Natural killer cell (primary cell): ENCODE data around the gene F8A2. TPM values are rescaled to one million over a fixed set of nuclear protein-coding genes. Genes with fewer than 3 reads are reported as not detected.
"Not testable (repeated sequence)": the region's sequence is repeated elsewhere in the genome, so short reads cannot be mapped to it uniquely, and the experiment has no call there.

Source experiments
- ATAC-seq, 3 donors: fragments of 150-1000 bp in 2 of 3; fragments of 200-7000 bp in 1 of 3; cut with Tn5 transposase; 1 replicate in 1 of 3; 2 replicates in 2 of 3; pipeline ENCODE4 v1.10.0; 2021; ENCODE audit warnings: mild to moderate bottlenecking in 2 of 3, moderate library complexity in 2 of 3
- DNase-seq, 2 donors: peaks; one replicate each; pipeline versions ENCODE4 v3.0.0 to v3.0.0-alpha.2; 2013 to 2021; ENCODE audit warnings: mixed read lengths in 1 of 2
- H3K27ac ChIP-seq: one replicate; pipeline ENCODE4 v1.5.1; 2013; ENCODE audit warnings: mild to moderate bottlenecking, low read length
- H3K27me3 ChIP-seq: one replicate; pipeline ENCODE4 v1.6.1; 2013; ENCODE audit warnings: low read length; ENCODE audit not compliant: control insufficient read depth, insufficient read depth
- H3K36me3 ChIP-seq: one replicate; pipeline ENCODE4 v1.6.1; 2013; ENCODE audit warnings: low read length; ENCODE audit not compliant: control insufficient read depth, insufficient read depth
- H3K4me1 ChIP-seq: one replicate; pipeline ENCODE4 v1.6.1; 2013; ENCODE audit warnings: low read length; ENCODE audit not compliant: control insufficient read depth, insufficient read depth
- H3K4me3 ChIP-seq: one replicate; pipeline ENCODE4 v1.5.1; 2013; ENCODE audit warnings: low read length
- H3K9me3 ChIP-seq: one replicate; pipeline ENCODE4 v1.6.1; 2013; ENCODE audit warnings: low read length; ENCODE audit not compliant: control insufficient read depth, insufficient read depth
- H3K27ac Mint-ChIP-seq, 2 donors: one replicate each; pipeline ENCODE4 v1.8.0; 2022; ENCODE audit warnings: mild to moderate bottlenecking in 2 of 2, mixed read lengths in 2 of 2, moderate library complexity in 1 of 2
- H3K27me3 Mint-ChIP-seq, 2 donors: one replicate each; pipeline ENCODE4 v1.8.0; 2022; ENCODE audit warnings: low read depth in 2 of 2, mixed read lengths in 2 of 2
- H3K36me3 Mint-ChIP-seq: one replicate; pipeline ENCODE4 v1.8.0; 2022; ENCODE audit warnings: mixed read lengths
- H3K4me1 Mint-ChIP-seq, 2 donors: one replicate each; pipeline ENCODE4 v1.8.0; 2022; ENCODE audit warnings: mixed read lengths in 2 of 2
- H3K4me3 Mint-ChIP-seq: one replicate; pipeline ENCODE4 v1.8.0; 2022; ENCODE audit warnings: mild to moderate bottlenecking, moderate library complexity, mixed read lengths
- H3K9me3 Mint-ChIP-seq, 2 donors: one replicate each; pipeline ENCODE4 v1.8.0; 2022; ENCODE audit warnings: mixed read lengths in 2 of 2
- WGBS: methylation state at CpG from one replicate; pipeline ENCODE4 v1.1.7; 2013; ENCODE audit warnings: missing lambda C conversion rate; ENCODE audit not compliant: insufficient coverage; 5-methylcytosine and 5-hydroxymethylcytosine counted together
- intact Hi-C: fragments of 100-400 bp; cut with micrococcal nuclease; formaldehyde crosslinking; loops from one replicate; pipeline ENCODE4 v1.14.2; 2022
- total RNA-seq, 4 donors: library from RNA; stranded (reverse); fragments of 120-200 nt in 1 of 4; gene quantifications; one replicate each; pipeline versions ENCODE4 v1.2.3 to v1.2.4, GENCODE V29; 2013 to 2022
- TF ChIP-seq, protein P1 (sequence below): fragments of 200-600 bp; IDR thresholded peaks from one replicate; pipeline ENCODE4 v1.8.0; 2022; ENCODE audit warnings: antibody characterized with exemption

Gene F8A2
- not detected for total RNA-seq
- total RNA-seq (2013) = not detected

DNA sequence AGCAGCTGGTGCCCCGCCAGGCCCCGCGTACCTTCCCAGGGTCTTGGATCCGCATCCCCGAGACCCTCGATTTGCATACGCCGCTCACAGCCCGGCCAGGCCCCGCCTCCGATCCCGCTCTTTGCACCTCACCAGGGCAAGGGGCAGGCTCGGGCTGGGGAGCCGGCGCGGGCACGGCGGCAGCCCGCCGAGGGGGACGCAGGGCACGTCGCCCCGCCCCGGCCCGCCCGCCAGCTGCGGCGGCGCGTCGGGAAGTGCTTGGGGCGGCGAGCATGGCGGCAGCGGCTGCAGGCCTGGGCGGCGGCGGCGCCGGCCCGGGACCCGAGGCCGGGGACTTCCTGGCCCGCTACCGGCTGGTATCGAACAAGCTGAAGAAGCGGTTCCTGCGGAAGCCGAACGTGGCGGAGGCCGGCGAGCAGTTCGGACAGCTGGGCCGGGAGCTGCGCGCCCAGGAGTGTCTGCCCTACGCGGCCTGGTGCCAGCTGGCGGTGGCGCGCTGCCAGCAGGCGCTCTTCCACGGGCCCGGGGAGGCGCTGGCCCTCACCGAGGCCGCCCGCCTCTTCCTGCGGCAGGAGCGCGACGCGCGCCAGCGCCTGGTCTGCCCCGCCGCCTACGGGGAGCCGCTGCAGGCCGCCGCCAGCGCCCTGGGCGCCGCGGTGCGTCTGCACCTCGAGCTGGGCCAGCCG lies at the start of gene F8A2:
F8A2 (plus strand) TSS at position 253 of the 686 bp plus-strand sequence; CDS start at position 273, 20 bp downstream.
- DNase-seq, H3K4me1 Mint-ChIP-seq, H3K27ac ChIP-seq, intact Hi-C loops, H3K4me3 Mint-ChIP-seq, H3K36me3 ChIP-seq, H3K27me3 Mint-ChIP-seq, H3K9me3 Mint-ChIP-seq, H3K27ac Mint-ChIP-seq, H3K9me3 ChIP-seq, H3K4me3 ChIP-seq, H3K4me1 ChIP-seq, H3K36me3 Mint-ChIP-seq, H3K27me3 ChIP-seq: not testable (repeated sequence)
- no CpG with 5 or more reads among the region's 90 CpGs for WGBS
- peak; percentile 70 to 81 (median 70) for ATAC-seq

DNA sequence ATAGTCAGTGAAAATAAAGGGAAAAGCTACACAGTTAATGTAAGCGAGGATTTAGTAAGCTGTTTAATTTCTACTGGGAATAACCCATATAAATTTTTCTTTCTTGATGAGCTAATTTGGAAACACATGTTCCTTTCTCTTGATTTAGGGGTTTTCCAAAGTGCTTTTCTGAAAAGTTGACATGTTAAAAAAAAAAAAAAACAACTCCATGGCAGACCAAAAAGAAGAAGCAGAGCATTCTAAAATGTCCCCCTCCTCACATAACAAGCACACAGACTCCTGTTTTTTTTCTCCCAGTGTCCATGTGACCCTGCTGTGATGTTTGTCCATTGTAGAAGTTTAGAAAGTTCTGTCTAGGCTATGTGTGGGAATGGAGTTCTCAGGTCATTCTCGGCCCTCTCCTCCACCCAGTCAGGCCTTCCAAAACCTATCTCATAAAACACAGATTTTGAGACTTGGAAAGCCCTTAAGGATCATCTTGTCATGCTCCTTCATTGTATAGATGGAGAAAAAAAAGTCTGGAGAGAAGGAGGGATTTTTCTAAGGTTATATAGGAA lies 48.3 kb upstream of the F8A2 start:
- Mint-ChIP-seq H3K4me3 (no peak overlapping the region), H3K9me3 (no peaks in the 10 kb centered on the region), H3K36me3 (no peaks in the 10 kb centered on the region), H3K4me1 (no peaks in the 10 kb centered on the region), H3K27me3 (peaks cover 8 to 12% of the 10 kb centered on the region in 2 donors), H3K27ac (no peak overlapping the region)
- intact Hi-C loops = no loop called here
- ATAC-seq (no peak), DNase-seq (no peak)
- H3K27ac ChIP-seq = no peak overlapping the region
- H3K9me3 ChIP-seq = no peaks in the 10 kb centered on the region
- no peaks in the 10 kb centered on the region for H3K4me1 ChIP-seq
- no peaks in the 10 kb centered on the region for H3K36me3 ChIP-seq
- no CpG with 5 or more reads among the region's 2 CpGs for WGBS
- H3K27me3 ChIP-seq = no peaks in the 10 kb centered on the region
- H3K4me3 ChIP-seq = no peak overlapping the region
- TF ChIP-seq, protein P1, sequence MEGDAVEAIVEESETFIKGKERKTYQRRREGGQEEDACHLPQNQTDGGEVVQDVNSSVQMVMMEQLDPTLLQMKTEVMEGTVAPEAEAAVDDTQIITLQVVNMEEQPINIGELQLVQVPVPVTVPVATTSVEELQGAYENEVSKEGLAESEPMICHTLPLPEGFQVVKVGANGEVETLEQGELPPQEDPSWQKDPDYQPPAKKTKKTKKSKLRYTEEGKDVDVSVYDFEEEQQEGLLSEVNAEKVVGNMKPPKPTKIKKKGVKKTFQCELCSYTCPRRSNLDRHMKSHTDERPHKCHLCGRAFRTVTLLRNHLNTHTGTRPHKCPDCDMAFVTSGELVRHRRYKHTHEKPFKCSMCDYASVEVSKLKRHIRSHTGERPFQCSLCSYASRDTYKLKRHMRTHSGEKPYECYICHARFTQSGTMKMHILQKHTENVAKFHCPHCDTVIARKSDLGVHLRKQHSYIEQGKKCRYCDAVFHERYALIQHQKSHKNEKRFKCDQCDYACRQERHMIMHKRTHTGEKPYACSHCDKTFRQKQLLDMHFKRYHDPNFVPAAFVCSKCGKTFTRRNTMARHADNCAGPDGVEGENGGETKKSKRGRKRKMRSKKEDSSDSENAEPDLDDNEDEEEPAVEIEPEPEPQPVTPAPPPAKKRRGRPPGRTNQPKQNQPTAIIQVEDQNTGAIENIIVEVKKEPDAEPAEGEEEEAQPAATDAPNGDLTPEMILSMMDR = no peak

DNA sequence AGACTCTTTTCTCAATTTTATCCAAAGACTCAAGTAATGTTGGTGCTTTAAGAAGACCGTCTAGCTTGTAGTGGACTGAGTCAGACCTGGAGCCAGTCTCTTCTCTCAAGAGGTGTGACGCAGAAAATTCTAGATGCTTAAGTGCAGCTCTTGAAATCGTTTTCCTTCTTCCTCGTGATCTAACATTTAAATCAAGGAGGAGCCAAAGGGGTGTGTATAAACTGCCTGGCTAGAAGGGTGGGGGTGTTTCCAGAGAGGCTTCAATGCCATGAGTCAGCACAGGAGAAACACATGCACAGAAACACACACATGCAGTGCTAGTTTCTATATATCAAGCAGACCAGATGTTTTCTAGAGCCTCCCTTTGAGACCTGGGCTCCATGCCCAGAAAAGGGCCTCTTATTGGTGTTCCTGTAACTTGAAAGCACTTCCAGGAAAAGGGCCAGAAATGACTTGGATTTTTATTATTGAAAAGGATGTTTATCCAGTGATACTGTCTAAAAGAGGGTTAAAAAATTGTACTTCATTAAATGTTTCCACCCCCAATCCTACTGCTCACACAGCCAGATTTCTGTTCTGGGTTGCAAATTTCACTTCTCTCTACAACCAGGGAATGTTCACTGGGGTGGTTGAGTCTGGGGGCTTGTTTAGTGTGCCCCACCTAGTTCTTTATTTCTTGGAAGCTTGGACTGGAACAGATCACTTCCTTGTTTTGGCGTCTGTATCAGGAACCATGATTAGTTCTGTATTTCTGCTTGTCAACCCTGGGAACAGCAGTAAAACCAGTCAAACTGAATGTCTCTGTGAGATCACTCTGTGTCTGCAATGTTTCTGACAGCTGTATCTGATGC lies 47.2 kb upstream of the F8A2 start, which contains the start of gene CLIC2:
CLIC2 (minus strand) TSS at position 129 of the 851 bp plus-strand sequence. CDS start 187 bp downstream, outside the sequence.
- no peak within 1 kb of the TSS for H3K27ac ChIP-seq
- TF ChIP-seq, protein P1 = no peak
- intact Hi-C loops = no loop called here
- H3K27ac Mint-ChIP-seq = no peak within 1 kb of the TSS
- no peaks in the 10 kb centered on the region for H3K27me3 ChIP-seq
- no peak within 1 kb of the TSS for H3K4me3 Mint-ChIP-seq
- H3K9me3 Mint-ChIP-seq = no peaks in the 10 kb centered on the region
- H3K4me3 ChIP-seq = no peak within 1 kb of the TSS
- no peaks in the 10 kb centered on the region for H3K36me3 Mint-ChIP-seq
- no peaks in the 10 kb centered on the region for H3K9me3 ChIP-seq
- no peaks in the 10 kb centered on the region for H3K4me1 Mint-ChIP-seq
- ATAC-seq (no peak), DNase-seq (no peak)
- peaks cover 8% of the 10 kb centered on the region in 2 donors for H3K27me3 Mint-ChIP-seq
- 17% methylated on average over 1 of the region's 5 CpGs for WGBS
- H3K4me1 ChIP-seq = no peaks in the 10 kb centered on the region
- no peaks in the 10 kb centered on the region for H3K36me3 ChIP-seq

DNA sequence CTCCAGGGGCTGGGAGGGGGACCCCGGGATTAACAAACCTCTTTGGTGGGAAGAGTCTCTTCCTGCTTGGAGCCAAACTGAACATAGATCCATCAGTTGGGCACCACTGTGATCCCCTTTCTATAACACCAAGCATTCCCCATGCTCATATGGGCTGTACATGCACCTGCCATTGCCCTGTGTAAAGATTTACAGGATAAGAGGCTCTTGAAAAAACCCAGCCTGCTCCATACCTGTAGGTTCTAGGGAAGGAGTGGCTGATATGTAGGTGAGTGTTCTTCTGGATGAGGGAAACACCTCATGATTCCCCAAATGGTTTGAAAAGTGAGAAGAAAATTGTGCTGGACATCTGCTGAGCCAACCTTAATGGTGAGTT lies 46.6 kb upstream of the F8A2 start:
- H3K27me3 ChIP-seq, H3K9me3 Mint-ChIP-seq, H3K27ac Mint-ChIP-seq, H3K4me1 ChIP-seq, H3K27ac ChIP-seq, H3K9me3 ChIP-seq, H3K4me1 Mint-ChIP-seq, H3K36me3 Mint-ChIP-seq, H3K27me3 Mint-ChIP-seq, DNase-seq, H3K4me3 Mint-ChIP-seq, intact Hi-C loops, H3K36me3 ChIP-seq, ATAC-seq, H3K4me3 ChIP-seq: not testable (repeated sequence)
- 38% methylated on average over 1 of the region's 1 CpG for WGBS

DNA sequence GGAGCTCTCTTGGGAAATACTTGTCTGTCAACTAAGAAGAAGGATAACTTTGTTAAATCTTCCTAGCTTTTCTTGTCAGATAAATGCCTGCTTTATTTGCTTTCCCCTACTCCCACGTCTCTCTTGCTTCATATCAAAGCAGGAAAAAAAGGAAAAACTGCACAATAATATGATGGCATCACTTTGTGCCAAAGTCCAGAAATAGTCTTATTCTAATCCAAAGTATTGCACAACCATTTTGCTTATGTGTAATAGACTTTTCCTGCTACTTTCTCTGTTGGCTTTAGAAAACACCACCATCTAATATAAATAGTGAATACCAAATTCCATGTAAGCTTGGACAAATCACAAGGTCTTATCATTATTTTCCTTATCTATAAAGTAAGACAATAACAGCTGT lies 36.2 kb upstream of the F8A2 start:
- H3K36me3 ChIP-seq, H3K27me3 ChIP-seq, DNase-seq, H3K4me3 Mint-ChIP-seq, ATAC-seq, H3K4me1 Mint-ChIP-seq, H3K27ac ChIP-seq, H3K4me1 ChIP-seq, H3K9me3 ChIP-seq, H3K4me3 ChIP-seq, H3K9me3 Mint-ChIP-seq, intact Hi-C loops, H3K27me3 Mint-ChIP-seq, H3K27ac Mint-ChIP-seq, H3K36me3 Mint-ChIP-seq: not testable (repeated sequence)
- no CpG with 5 or more reads among the region's 1 CpG for WGBS

DNA sequence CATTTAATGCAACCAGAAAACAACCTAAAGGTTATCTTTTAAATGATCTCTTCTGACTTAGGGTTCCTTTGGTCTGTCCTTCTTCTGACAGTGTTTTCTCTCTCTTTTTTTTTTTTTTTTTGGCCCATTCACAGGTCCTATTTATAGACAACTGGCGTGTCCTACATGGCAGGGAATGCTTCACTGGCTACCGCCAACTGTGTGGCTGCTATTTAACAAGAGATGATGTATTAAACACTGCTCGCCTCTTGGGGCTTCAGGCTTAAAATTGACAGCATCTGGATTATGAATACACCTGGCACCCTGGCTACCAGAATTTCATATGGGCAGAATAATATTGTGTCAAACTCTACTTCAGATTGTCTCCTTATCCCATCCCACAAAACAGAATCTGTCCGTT lies 32.4 kb upstream of the F8A2 start:
- H3K9me3 Mint-ChIP-seq, H3K4me3 ChIP-seq, H3K27me3 ChIP-seq, DNase-seq, H3K27ac Mint-ChIP-seq, H3K4me3 Mint-ChIP-seq, H3K4me1 ChIP-seq, ATAC-seq, H3K27me3 Mint-ChIP-seq, H3K4me1 Mint-ChIP-seq, H3K36me3 ChIP-seq, H3K27ac ChIP-seq, intact Hi-C loops, H3K36me3 Mint-ChIP-seq, H3K9me3 ChIP-seq: not testable (repeated sequence)
- no CpG with 5 or more reads among the region's 4 CpGs for WGBS
